CD4-positive, alpha-beta T cell (primary cell): ENCODE measurements around the gene PPP3CB. TPM values are rescaled to one million over a fixed set of nuclear protein-coding genes. Genes with fewer than 3 reads are reported as not detected.

Source experiments
- ATAC-seq: fragments of 200-7000 bp; cut with Tn5 transposase; one replicate; pipeline ENCODE4 v1.10.0; 2022; ENCODE audit warnings: mild to moderate bottlenecking; ENCODE audit not compliant: poor library complexity
- CTCF ChIA-PET: fragments of 350-600 bp; sonication (Branson Sonifier 250); formaldehyde crosslinking; loops from one replicate; lab custom pipeline; 2021; ENCODE audit warnings: antibody characterized with exemption, inconsistent platforms; lab: Charles Lee
- POLR2A ChIA-PET: fragments of 350-600 bp; sonication (Branson Sonifier 250); formaldehyde crosslinking; loops from one replicate; lab custom pipeline; 2021; ENCODE audit warnings: antibody characterized with exemption, inconsistent platforms; lab: Charles Lee
- DNase-seq, 14 experiments: peaks; one replicate each; pipeline ENCODE4 v3.0.0-alpha.2; 2013 to 2020; ENCODE audit warnings: mixed read lengths in 2 of 14
- H3K27ac ChIP-seq, 2 donors: one replicate each; pipeline versions ENCODE4 v1.5.1 to v1.7.0; 2013; ENCODE audit warnings: low read length in 2 of 2, low read depth in 1 of 2, mild to moderate bottlenecking in 1 of 2
- H3K27me3 ChIP-seq, 2 experiments: 1 replicate in 1 of 2; 2 replicates in 1 of 2; pipeline versions ENCODE4 v1.6.1 to v1.7.0; 2013; ENCODE audit warnings: low read length in 2 of 2, control low read depth in 1 of 2, mild to moderate bottlenecking in 1 of 2, moderate library complexity in 1 of 2; ENCODE audit not compliant: insufficient read depth in 2 of 2, control insufficient read depth in 1 of 2
- H3K36me3 ChIP-seq: one replicate; pipeline ENCODE4 v1.6.1; 2013; ENCODE audit warnings: low read length, control low read depth; ENCODE audit not compliant: insufficient read depth
- H3K4me1 ChIP-seq: one replicate; pipeline ENCODE4 v1.6.1; 2013; ENCODE audit warnings: low read length, control low read depth; ENCODE audit not compliant: insufficient read depth
- H3K4me3 ChIP-seq: one replicate; pipeline ENCODE4 v1.5.1; 2013; ENCODE audit warnings: mild to moderate bottlenecking, low read length, moderate library complexity
- H3K9me3 ChIP-seq, 2 experiments: 1 replicate in 1 of 2; 2 replicates in 1 of 2; pipeline versions ENCODE4 v1.6.1 to v1.7.0; 2013; ENCODE audit warnings: low read length in 2 of 2, mild to moderate bottlenecking in 2 of 2, control low read depth in 1 of 2, moderate library complexity in 1 of 2; ENCODE audit not compliant: control insufficient read depth in 1 of 2, insufficient read depth in 1 of 2
- H3K27ac Mint-ChIP-seq: one replicate; pipeline ENCODE4 v1.8.0; 2020; ENCODE audit warnings: mixed read lengths
- H3K27me3 Mint-ChIP-seq: one replicate; pipeline ENCODE4 v1.8.0; 2021; ENCODE audit warnings: mixed read lengths
- H3K36me3 Mint-ChIP-seq: one replicate; pipeline ENCODE4 v1.8.0; 2021; ENCODE audit warnings: low read depth, mixed read lengths
- H3K4me1 Mint-ChIP-seq: one replicate; pipeline ENCODE4 v1.8.0; 2021; ENCODE audit warnings: low read depth, mixed read lengths
- H3K4me3 Mint-ChIP-seq: one replicate; pipeline ENCODE4 v1.8.0; 2020; ENCODE audit warnings: mild to moderate bottlenecking, mixed read lengths
- H3K9me3 Mint-ChIP-seq: one replicate; pipeline ENCODE4 v1.8.0; 2020; ENCODE audit warnings: mixed read lengths
- intact Hi-C, 2 experiments: fragments of 100-400 bp; cut with DNase I in 1 of 2; cut with micrococcal nuclease in 1 of 2; formaldehyde crosslinking; loops; one replicate each; pipeline versions ENCODE4 v1.15.1 to v1.9.0; 2023 to 2025; cut with DNase I, micrococcal nuclease
- total RNA-seq, 174 experiments: library from RNA in 2 of 174; stranded (reverse) in 2 of 174; gene quantifications; one replicate each; pipeline ENCODE4 v1.2.3 and lab custom pipeline; 2021 to 2026
- TF ChIP-seq, protein P1 (sequence below): fragments of 200-600 bp; IDR thresholded peaks from one replicate; pipeline ENCODE4 v1.8.0; 2022; ENCODE audit warnings: antibody characterized with exemption, mild to moderate bottlenecking

Gene PPP3CB
- total RNA-seq, 2 experiments from 2014 or later: 20.2 to 20.3 TPM

DNA sequence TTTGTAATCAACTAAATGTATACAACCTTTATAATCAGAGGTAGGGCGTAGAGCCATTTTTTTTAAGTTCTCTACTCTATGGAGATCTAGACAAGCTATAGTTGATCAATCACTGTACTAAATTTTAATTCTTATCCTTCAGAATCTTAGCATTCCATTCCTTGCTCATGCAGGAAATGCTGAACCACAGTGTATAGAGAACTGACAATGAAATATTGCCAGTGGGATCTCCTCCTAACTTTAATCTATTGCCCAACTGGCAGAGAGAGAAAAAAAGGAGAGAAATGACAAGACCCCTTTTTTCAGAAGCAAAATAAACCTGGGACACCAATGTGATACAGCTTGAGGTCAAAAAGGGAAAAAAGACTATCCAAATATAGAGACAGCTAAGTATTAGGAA, 26.4 kb upstream of the PPP3CB start:
- Histone ChIP-seq H3K27me3 (no peaks in the 10 kb centered on the region), H3K4me1 (no peaks in the 10 kb centered on the region), H3K27ac (no peak overlapping the region), H3K9me3 (no peaks in the 10 kb centered on the region), H3K4me3 (no peak overlapping the region), H3K36me3 (no peaks in the 10 kb centered on the region)
- ChIA-PET POLR2A (no interaction called here), CTCF (no interaction called here)
- TF ChIP-seq, protein P1, sequence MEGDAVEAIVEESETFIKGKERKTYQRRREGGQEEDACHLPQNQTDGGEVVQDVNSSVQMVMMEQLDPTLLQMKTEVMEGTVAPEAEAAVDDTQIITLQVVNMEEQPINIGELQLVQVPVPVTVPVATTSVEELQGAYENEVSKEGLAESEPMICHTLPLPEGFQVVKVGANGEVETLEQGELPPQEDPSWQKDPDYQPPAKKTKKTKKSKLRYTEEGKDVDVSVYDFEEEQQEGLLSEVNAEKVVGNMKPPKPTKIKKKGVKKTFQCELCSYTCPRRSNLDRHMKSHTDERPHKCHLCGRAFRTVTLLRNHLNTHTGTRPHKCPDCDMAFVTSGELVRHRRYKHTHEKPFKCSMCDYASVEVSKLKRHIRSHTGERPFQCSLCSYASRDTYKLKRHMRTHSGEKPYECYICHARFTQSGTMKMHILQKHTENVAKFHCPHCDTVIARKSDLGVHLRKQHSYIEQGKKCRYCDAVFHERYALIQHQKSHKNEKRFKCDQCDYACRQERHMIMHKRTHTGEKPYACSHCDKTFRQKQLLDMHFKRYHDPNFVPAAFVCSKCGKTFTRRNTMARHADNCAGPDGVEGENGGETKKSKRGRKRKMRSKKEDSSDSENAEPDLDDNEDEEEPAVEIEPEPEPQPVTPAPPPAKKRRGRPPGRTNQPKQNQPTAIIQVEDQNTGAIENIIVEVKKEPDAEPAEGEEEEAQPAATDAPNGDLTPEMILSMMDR: no peak
- H3K9me3 Mint-ChIP-seq: no peaks in the 10 kb centered on the region
- H3K4me1 Mint-ChIP-seq: no peaks in the 10 kb centered on the region
- no peak for ATAC-seq
- no peak overlapping the region for H3K27ac Mint-ChIP-seq
- no peaks in the 10 kb centered on the region for H3K36me3 Mint-ChIP-seq
- H3K27me3 Mint-ChIP-seq: no peaks in the 10 kb centered on the region
- intact Hi-C loops: no loop called here
- H3K4me3 Mint-ChIP-seq: no peak overlapping the region
- no peak for DNase-seq

DNA sequence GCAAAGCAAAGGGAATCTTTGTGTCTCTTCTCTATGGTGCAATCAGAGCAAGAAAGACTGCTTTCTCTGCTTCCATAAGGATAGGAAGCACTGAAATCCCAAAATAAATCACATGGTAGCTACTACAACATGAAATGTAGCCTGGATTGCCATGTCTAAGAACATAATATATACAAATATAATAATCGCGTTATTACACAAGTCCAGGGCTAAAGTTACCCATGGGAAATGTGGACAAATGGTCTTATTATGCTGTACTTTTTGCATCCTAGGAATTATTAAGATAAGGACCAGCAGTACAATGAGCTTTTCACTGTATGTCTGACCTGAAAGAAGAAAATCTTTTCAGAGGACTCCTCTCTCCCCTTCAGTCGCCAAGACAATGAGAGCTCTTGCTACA, 23.5 kb upstream of the PPP3CB start:
- intact Hi-C loops: no loop called here
- POLR2A ChIA-PET: interaction anchor here (0.6 to 1.7 kb wide), 3 partner anchors 8 to 558 kb away, joined by 3 to 4 read pairs (median 4); no protein-coding TSS in a partner anchor

DNA sequence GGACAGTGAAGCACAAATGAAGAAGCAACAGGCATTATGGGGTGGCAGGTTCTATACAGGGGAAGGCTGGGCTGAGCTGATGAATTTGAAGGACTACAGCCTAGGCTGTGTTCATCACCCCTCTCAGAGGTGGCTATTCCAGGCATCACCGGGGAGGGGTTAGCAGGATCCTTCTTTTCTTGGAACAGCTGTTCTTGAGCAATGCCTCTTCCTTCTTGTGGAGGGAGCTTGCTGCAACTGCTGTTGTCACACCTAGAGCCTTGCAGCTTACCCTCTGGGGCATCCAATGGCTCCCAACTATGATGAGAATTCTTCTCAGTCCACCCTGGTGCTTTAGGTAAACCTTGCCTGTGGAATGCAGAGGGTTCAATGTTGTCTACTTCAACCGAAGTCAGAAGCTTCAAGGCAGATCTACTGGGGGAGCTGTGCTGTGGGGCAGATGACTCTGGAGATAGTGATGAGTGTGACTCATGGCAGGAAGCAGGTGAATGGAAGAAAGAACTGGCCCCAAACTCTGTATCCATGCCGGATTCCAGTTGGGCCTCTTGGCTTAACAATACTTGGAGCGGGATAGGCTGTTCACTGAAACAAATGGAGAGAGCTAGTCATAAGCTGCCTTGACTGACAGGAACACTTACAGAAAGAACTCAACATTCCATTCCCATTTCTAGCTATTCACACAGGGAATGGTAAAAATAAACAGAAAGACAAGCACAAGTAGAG, 21.5 kb upstream of the PPP3CB start:
- Histone ChIP-seq H3K36me3 (no peaks in the 10 kb centered on the region), H3K27ac (no peak overlapping the region), H3K4me1 (no peaks in the 10 kb centered on the region), H3K27me3 (no peaks in the 10 kb centered on the region), H3K9me3 (no peaks in the 10 kb centered on the region), H3K4me3 (no peak overlapping the region)
- H3K4me3 Mint-ChIP-seq: no peak overlapping the region
- no peaks in the 10 kb centered on the region for H3K36me3 Mint-ChIP-seq
- POLR2A ChIA-PET: interaction anchor here (1.2 kb wide), 1 partner anchor 22 kb away, joined by 9 read pairs; the partner anchor contains the start of gene PPP3CB
- TF ChIP-seq, protein P1: no peak
- no peaks in the 10 kb centered on the region for H3K9me3 Mint-ChIP-seq
- no peak overlapping the region for H3K27ac Mint-ChIP-seq
- intact Hi-C loops: no loop called here
- CTCF ChIA-PET: no interaction called here
- no peak for DNase-seq
- no peaks in the 10 kb centered on the region for H3K27me3 Mint-ChIP-seq
- no peak for ATAC-seq
- no peaks in the 10 kb centered on the region for H3K4me1 Mint-ChIP-seq

More for the DNA sequence above, 23.5 kb upstream of the PPP3CB start:
- Histone ChIP-seq H3K27me3 (no peaks in the 10 kb centered on the region), H3K4me3 (no peak overlapping the region), H3K4me1 (no peaks in the 10 kb centered on the region), H3K27ac (no peak overlapping the region), H3K9me3 (no peaks in the 10 kb centered on the region), H3K36me3 (no peaks in the 10 kb centered on the region)
- TF ChIP-seq, protein P1: no peak
- Mint-ChIP-seq H3K4me3 (no peak overlapping the region), H3K27ac (no peak overlapping the region), H3K27me3 (no peaks in the 10 kb centered on the region), H3K4me1 (no peaks in the 10 kb centered on the region), H3K9me3 (no peaks in the 10 kb centered on the region), H3K36me3 (no peaks in the 10 kb centered on the region)
- CTCF ChIA-PET: no interaction called here
- DNase-seq: no peak
- ATAC-seq: no peak
